SK-N-SH treated with all-trans-retinoic acid at 6 μM for 48 hours (cell line): ENCODE measurements around the gene UBE4A.

Source experiments
- ATAC-seq: fragments of 200-7000 bp; cut with Tn5 transposase; 3 replicates; pipeline ENCODE4 v1.9.1; 2020; ENCODE audit warnings: mild to moderate bottlenecking, moderate library complexity
- ARNTL ChIP-seq: fragments of 450-650 bp; formaldehyde crosslinking; IDR thresholded peaks from 2 replicates; pipeline ENCODE4 v1.5.0; 2020; ENCODE audit warnings: low read depth, mild to moderate bottlenecking, moderate library complexity, borderline replicate concordance
- CSDC2 ChIP-seq: fragments of 250-450 bp; sonication (Bioruptor Pico); IDR thresholded peaks from 2 replicates; pipeline ENCODE4 v1.5.0; 2020; ENCODE audit warnings: mild to moderate bottlenecking, moderate library complexity
- ESRRG ChIP-seq: fragments of 250-450 bp; sonication (Bioruptor Pico); IDR thresholded peaks from 2 replicates; pipeline ENCODE4 v1.6.1; 2021; ENCODE audit warnings: mild to moderate bottlenecking
- GLIS3 ChIP-seq: fragments of 250-450 bp; sonication (Bioruptor Pico); IDR thresholded peaks from 2 replicates; pipeline ENCODE4 v1.5.0; 2020; ENCODE audit warnings: mild to moderate bottlenecking, moderate library complexity
- RARB ChIP-seq: fragments of 250-450 bp; sonication (Bioruptor Pico); IDR thresholded peaks from 2 replicates; pipeline ENCODE4 v1.8.0; 2021; ENCODE audit warnings: mild to moderate bottlenecking, moderate library complexity
- SNAI2 ChIP-seq: fragments of 250-450 bp; sonication (Bioruptor Pico); IDR thresholded peaks from 2 replicates; pipeline ENCODE4 v1.5.0; 2020; ENCODE audit warnings: mild to moderate bottlenecking, moderate library complexity
- ZFP3 ChIP-seq: fragments of 250-450 bp; sonication (Bioruptor Pico); IDR thresholded peaks from 2 replicates; pipeline ENCODE4 v1.5.0; 2020; ENCODE audit warnings: mild to moderate bottlenecking, moderate library complexity
- ZFP30 ChIP-seq: fragments of 450-650 bp; formaldehyde crosslinking; IDR thresholded peaks from 2 replicates; pipeline ENCODE4 v1.5.0; 2022; ENCODE audit warnings: mild to moderate bottlenecking, moderate library complexity
- ZNF565 ChIP-seq: fragments of 450-650 bp; formaldehyde crosslinking; conservative IDR thresholded peaks from 2 replicates; pipeline ENCODE4 v1.5.0; 2020; ENCODE audit warnings: low read depth, mild to moderate bottlenecking, moderate library complexity
- ZNF70 ChIP-seq: fragments of 450-650 bp; formaldehyde crosslinking; IDR thresholded peaks from 2 replicates; pipeline ENCODE4 v1.5.0; 2020; ENCODE audit warnings: mild to moderate bottlenecking, moderate library complexity
- TF ChIP-seq, protein P1 (sequence below): fragments of 250-450 bp; sonication (Bioruptor Pico); IDR thresholded peaks from 2 replicates; pipeline ENCODE4 v1.8.0; 2020; ENCODE audit warnings: mild to moderate bottlenecking, moderate library complexity, borderline replicate concordance
- TF ChIP-seq, protein P2 (sequence below): fragments of 250-450 bp; sonication (Bioruptor Pico); IDR thresholded peaks from 2 replicates; pipeline ENCODE4 v1.8.0; 2021; ENCODE audit warnings: low read depth, mild to moderate bottlenecking, moderate library complexity, borderline replicate concordance
- TF ChIP-seq, protein P3 (sequence below): fragments of 250-450 bp; sonication (Bioruptor Pico); IDR thresholded peaks from 2 replicates; pipeline ENCODE4 v1.5.1; 2021; ENCODE audit warnings: mild to moderate bottlenecking, moderate library complexity
- TF ChIP-seq, protein P4 (sequence below): fragments of 250-450 bp; sonication (Bioruptor Pico); IDR thresholded peaks from 2 replicates; pipeline ENCODE4 v1.5.0; 2020; ENCODE audit warnings: mild to moderate bottlenecking, moderate library complexity

The UBE4A gene, protein sequence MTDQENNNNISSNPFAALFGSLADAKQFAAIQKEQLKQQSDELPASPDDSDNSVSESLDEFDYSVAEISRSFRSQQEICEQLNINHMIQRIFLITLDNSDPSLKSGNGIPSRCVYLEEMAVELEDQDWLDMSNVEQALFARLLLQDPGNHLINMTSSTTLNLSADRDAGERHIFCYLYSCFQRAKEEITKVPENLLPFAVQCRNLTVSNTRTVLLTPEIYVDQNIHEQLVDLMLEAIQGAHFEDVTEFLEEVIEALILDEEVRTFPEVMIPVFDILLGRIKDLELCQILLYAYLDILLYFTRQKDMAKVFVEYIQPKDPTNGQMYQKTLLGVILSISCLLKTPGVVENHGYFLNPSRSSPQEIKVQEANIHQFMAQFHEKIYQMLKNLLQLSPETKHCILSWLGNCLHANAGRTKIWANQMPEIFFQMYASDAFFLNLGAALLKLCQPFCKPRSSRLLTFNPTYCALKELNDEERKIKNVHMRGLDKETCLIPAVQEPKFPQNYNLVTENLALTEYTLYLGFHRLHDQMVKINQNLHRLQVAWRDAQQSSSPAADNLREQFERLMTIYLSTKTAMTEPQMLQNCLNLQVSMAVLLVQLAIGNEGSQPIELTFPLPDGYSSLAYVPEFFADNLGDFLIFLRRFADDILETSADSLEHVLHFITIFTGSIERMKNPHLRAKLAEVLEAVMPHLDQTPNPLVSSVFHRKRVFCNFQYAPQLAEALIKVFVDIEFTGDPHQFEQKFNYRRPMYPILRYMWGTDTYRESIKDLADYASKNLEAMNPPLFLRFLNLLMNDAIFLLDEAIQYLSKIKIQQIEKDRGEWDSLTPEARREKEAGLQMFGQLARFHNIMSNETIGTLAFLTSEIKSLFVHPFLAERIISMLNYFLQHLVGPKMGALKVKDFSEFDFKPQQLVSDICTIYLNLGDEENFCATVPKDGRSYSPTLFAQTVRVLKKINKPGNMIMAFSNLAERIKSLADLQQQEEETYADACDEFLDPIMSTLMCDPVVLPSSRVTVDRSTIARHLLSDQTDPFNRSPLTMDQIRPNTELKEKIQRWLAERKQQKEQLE

DNA sequence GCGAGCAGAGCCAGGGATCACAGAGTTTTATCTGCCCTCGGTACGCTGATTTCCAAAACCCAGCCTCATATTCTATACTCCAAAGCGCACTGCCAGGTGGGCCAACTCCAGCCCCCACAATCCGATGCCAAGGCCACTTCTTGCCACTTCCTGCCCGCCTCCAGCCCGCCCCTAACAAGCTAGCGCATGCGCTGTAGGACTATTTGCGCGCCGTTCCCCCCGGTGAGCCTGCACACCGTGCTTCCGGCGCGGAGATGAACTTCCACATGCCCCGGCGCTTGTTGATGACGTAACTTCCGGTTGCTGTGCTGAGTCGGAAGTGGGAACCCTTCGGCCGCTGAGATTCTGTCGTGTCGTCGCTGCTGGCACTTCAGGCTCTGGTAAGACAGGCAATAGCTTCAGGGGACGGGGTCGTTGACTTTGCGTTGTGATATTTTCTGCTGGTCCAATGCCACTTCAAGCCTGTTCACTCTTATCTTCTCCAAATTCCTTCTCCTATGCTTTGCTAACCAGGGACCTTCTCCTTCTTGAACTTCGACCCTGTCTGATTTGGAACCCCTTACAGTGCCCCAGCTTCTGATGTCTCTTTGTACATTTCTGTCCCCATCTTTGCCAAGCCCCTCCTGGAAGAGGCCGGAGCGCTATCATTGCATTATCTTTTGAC is at the start of gene UBE4A:
TSS of gene UBE4A (plus strand) at position 306 of the 664 bp plus-strand sequence. CDS start 5,481 bp downstream, outside the sequence.
- ATAC-seq: peak; percentile 94

DNA sequence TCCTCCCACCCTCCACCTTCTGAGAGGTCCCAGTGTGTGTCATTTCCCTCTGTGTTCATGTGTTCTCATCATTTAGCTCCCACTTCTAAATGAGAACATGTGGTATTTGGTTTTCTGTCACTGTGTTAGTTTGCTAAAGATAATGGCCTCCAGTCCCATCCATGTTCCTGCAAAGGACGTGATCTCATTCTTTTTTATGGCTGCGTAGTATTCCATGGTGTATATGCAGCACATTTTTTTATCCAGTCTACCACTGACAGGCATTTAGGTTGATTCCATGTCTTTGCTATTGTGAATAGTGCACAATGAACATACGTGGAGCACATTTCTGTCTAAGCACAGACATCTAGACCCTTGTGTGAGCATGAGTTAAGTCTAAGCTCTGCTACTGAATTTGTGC is 49.1 kb upstream of the UBE4A start:
- ATAC-seq: no peak
- TF ChIP-seq ESRRG (CRISPR knock-in tag) (no peak), GLIS3 (CRISPR knock-in tag) (no peak), ZFP3 (no peak), SNAI2 (CRISPR knock-in tag) (no peak)
- TF ChIP-seq, protein P1, sequence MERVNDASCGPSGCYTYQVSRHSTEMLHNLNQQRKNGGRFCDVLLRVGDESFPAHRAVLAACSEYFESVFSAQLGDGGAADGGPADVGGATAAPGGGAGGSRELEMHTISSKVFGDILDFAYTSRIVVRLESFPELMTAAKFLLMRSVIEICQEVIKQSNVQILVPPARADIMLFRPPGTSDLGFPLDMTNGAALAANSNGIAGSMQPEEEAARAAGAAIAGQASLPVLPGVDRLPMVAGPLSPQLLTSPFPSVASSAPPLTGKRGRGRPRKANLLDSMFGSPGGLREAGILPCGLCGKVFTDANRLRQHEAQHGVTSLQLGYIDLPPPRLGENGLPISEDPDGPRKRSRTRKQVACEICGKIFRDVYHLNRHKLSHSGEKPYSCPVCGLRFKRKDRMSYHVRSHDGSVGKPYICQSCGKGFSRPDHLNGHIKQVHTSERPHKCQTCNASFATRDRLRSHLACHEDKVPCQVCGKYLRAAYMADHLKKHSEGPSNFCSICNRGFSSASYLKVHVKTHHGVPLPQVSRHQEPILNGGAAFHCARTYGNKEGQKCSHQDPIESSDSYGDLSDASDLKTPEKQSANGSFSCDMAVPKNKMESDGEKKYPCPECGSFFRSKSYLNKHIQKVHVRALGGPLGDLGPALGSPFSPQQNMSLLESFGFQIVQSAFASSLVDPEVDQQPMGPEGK (CRISPR knock-in tag): no peak
- TF ChIP-seq, protein P2, sequence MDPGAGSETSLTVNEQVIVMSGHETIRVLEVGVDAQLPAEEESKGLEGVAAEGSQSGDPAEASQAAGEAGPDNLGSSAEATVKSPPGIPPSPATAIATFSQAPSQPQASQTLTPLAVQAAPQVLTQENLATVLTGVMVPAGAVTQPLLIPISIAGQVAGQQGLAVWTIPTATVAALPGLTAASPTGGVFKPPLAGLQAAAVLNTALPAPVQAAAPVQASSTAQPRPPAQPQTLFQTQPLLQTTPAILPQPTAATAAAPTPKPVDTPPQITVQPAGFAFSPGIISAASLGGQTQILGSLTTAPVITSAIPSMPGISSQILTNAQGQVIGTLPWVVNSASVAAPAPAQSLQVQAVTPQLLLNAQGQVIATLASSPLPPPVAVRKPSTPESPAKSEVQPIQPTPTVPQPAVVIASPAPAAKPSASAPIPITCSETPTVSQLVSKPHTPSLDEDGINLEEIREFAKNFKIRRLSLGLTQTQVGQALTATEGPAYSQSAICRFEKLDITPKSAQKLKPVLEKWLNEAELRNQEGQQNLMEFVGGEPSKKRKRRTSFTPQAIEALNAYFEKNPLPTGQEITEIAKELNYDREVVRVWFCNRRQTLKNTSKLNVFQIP (CRISPR knock-in tag): no peak
- TF ChIP-seq, protein P3, sequence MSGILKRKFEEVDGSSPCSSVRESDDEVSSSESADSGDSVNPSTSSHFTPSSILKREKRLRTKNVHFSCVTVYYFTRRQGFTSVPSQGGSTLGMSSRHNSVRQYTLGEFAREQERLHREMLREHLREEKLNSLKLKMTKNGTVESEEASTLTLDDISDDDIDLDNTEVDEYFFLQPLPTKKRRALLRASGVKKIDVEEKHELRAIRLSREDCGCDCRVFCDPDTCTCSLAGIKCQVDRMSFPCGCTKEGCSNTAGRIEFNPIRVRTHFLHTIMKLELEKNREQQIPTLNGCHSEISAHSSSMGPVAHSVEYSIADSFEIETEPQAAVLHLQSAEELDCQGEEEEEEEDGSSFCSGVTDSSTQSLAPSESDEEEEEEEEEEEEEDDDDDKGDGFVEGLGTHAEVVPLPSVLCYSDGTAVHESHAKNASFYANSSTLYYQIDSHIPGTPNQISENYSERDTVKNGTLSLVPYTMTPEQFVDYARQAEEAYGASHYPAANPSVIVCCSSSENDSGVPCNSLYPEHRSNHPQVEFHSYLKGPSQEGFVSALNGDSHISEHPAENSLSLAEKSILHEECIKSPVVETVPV (CRISPR knock-in tag): no peak

More for the DNA sequence above, at the start of gene UBE4A:
- TF ChIP-seq CSDC2 (CRISPR knock-in tag) (peak; percentile 77; the same call in 1 of the 2 replicates), SNAI2 (CRISPR knock-in tag) (peak; percentile 71; the same call in 1 of the 2 replicates), ZNF70 (CRISPR knock-in tag) (no peak), RARB (CRISPR knock-in tag) (no peak), ZFP3 (peak; percentile 45; the same call in 1 of the 2 replicates)
- TF ChIP-seq, protein P4, sequence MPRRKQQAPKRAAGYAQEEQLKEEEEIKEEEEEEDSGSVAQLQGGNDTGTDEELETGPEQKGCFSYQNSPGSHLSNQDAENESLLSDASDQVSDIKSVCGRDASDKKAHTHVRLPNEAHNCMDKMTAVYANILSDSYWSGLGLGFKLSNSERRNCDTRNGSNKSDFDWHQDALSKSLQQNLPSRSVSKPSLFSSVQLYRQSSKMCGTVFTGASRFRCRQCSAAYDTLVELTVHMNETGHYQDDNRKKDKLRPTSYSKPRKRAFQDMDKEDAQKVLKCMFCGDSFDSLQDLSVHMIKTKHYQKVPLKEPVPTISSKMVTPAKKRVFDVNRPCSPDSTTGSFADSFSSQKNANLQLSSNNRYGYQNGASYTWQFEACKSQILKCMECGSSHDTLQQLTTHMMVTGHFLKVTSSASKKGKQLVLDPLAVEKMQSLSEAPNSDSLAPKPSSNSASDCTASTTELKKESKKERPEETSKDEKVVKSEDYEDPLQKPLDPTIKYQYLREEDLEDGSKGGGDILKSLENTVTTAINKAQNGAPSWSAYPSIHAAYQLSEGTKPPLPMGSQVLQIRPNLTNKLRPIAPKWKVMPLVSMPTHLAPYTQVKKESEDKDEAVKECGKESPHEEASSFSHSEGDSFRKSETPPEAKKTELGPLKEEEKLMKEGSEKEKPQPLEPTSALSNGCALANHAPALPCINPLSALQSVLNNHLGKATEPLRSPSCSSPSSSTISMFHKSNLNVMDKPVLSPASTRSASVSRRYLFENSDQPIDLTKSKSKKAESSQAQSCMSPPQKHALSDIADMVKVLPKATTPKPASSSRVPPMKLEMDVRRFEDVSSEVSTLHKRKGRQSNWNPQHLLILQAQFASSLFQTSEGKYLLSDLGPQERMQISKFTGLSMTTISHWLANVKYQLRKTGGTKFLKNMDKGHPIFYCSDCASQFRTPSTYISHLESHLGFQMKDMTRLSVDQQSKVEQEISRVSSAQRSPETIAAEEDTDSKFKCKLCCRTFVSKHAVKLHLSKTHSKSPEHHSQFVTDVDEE (CRISPR knock-in tag): peak; percentile 49; the same call in 1 of the 2 replicates

DNA sequence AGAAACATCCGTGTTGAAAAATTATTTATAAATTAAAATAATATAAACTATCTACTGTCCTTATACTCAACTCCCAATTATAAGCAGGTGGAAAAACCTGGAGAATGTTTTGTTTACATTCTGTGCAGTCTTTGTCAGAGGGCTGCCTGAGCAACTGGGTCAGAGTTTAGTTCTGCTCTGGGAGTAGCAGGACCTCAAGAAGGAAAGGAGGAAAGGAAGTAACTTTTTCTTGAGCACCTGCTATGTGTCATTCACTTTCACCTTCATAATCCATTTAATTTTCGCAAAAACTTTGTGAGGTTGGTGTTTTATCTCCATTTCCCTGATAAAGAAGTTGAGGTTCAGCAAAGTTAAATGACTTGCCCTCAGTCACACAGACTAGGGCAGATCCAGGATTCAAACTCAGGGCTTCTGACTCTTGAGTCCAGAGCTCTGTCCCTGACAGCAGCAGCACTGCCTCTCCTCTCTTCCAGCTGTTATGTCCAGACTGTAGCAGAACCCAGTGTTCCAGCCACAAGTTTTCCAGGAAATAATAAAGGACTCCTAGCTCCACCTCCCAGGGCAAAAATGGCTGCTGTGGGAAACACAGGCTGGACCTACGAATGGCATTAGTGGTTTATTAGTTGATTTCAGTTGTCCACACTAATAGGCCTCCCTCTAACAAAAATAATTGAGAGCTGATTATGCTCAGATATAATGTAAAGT is 48.5 kb upstream of the UBE4A start:
- TF ChIP-seq ZFP30 (CRISPR knock-in tag) (no peak), ARNTL (CRISPR knock-in tag) (no peak), ZNF565 (CRISPR knock-in tag) (no peak)
- TF ChIP-seq, protein P1 (CRISPR knock-in tag): no peak
- TF ChIP-seq, all 23 proteins: peak for 0
- ATAC-seq: no peak
